Neural cell (in vitro differentiated cells): ENCODE measurements around the gene TRPM4. TPM values are rescaled to one million over a fixed set of nuclear protein-coding genes. Genes with fewer than 3 reads are reported as not detected.

ENCODE experiments used
- H2AFZ ChIP-seq: fragments of 200-600, 300-800 bp; sonication (generic), shearing (Covaris generic); 2 replicates; pipeline ENCODE4 v1.6.0; 2014; ENCODE audit warnings: low read depth, mild to moderate bottlenecking, antibody characterized with exemption, low read length, moderate library complexity
- H3F3A ChIP-seq: fragments of 200-600 bp; shearing (Covaris generic); 2 replicates; pipeline ENCODE4 v1.6.1; 2016; ENCODE audit warnings: mild to moderate bottlenecking, moderate library complexity, mixed read lengths, antibody characterized with exemption, low read length; ENCODE audit not compliant: insufficient read depth, poor library complexity, severe bottlenecking
- H3K27ac ChIP-seq: fragments of 200-600, 300-800 bp; sonication (generic), shearing (Covaris generic); 2 replicates; pipeline ENCODE4 v1.5.1; 2014; ENCODE audit warnings: mild to moderate bottlenecking, low read length, moderate library complexity
- H3K27me3 ChIP-seq: fragments of 300-800, 200-600 bp; sonication (generic), shearing (Covaris generic); 2 replicates; pipeline ENCODE4 v1.6.0; 2014; ENCODE audit warnings: mild to moderate bottlenecking, low read depth, low read length, moderate library complexity; ENCODE audit not compliant: insufficient read depth
- H3K36me3 ChIP-seq: fragments of 300-800, 200-600 bp; sonication (generic), shearing (Covaris generic); 2 replicates; pipeline ENCODE4 v1.5.1; 2014; ENCODE audit warnings: mild to moderate bottlenecking, antibody characterized with exemption, low read length, moderate library complexity; ENCODE audit not compliant: insufficient read depth
- H3K4me2 ChIP-seq: fragments of 300-800, 200-600 bp; sonication (generic), shearing (Covaris generic); 2 replicates; pipeline ENCODE4 v1.6.0; 2014; ENCODE audit warnings: mild to moderate bottlenecking, low read length
- H3K4me3 ChIP-seq: fragments of 300-800, 200-600 bp; sonication (generic), shearing (Covaris generic); 2 replicates; pipeline ENCODE4 v1.5.1; 2014; ENCODE audit warnings: mild to moderate bottlenecking, low read length, moderate library complexity
- H3K79me2 ChIP-seq: fragments of 200-600 bp; shearing (Covaris generic); replicated peaks from 2 replicates; pipeline ENCODE4 v1.6.0; 2014; ENCODE audit warnings: mild to moderate bottlenecking, low read length, moderate library complexity; ENCODE audit not compliant: insufficient read depth
- H3K9ac ChIP-seq: fragments of 300-800, 200-600 bp; sonication (generic), shearing (Covaris generic); 2 replicates; pipeline ENCODE4 v1.6.1; 2016; ENCODE audit warnings: mild to moderate bottlenecking, low read length, mixed read lengths
- H3K9me2 ChIP-seq: fragments of 200-600 bp; shearing (Covaris generic); 2 replicates; pipeline ENCODE4 v1.6.1; 2016; ENCODE audit warnings: mild to moderate bottlenecking, low read length, mixed read lengths; ENCODE audit not compliant: insufficient read depth
- H3K9me3 ChIP-seq: fragments of 200-600, 300-800 bp; sonication (generic), shearing (Covaris generic); 2 replicates; pipeline ENCODE4 v1.6.1; 2016; ENCODE audit warnings: mild to moderate bottlenecking, mixed run types, low read length, moderate library complexity, mixed read lengths
- H4K20me1 ChIP-seq: fragments of 200-600 bp; shearing (Covaris generic); 2 replicates; pipeline ENCODE4 v1.6.1; 2016; ENCODE audit warnings: mild to moderate bottlenecking, mixed run types; ENCODE audit not compliant: insufficient read depth
- CTCF ChIP-seq: fragments of 450-650 bp; IDR thresholded peaks from 2 replicates; pipeline ENCODE4 v1.5.1; 2014; ENCODE audit warnings: antibody characterized with exemption, mild to moderate bottlenecking, moderate library complexity; ENCODE audit not compliant: poor library complexity, severe bottlenecking
- EP300 ChIP-seq: fragments of 450-650 bp; conservative IDR thresholded peaks from 2 replicates; pipeline ENCODE4 v1.6.1; 2014; ENCODE audit warnings: antibody characterized with exemption, mild to moderate bottlenecking, moderate library complexity; ENCODE audit not compliant: poor library complexity, severe bottlenecking
- EZH2 ChIP-seq: fragments of 200-600, 300-800 bp; shearing (Covaris generic), sonication (generic); IDR thresholded peaks from 2 replicates; pipeline ENCODE4 v1.6.1; 2014; ENCODE audit warnings: antibody characterized with exemption, low read length, borderline replicate concordance, mild to moderate bottlenecking; ENCODE audit not compliant: insufficient read depth, poor library complexity, severe bottlenecking
- MXI1 ChIP-seq: fragments of 450-650 bp; conservative IDR thresholded peaks from 2 replicates; pipeline ENCODE4 v1.6.1; 2014; ENCODE audit warnings: antibody characterized with exemption, mild to moderate bottlenecking; ENCODE audit not compliant: poor library complexity, severe bottlenecking
- POLR2AphosphoS5 ChIP-seq: IDR thresholded peaks from 2 replicates; pipeline ENCODE4 v1.6.1; 2012
- RAD21 ChIP-seq: fragments of 450-650 bp; conservative IDR thresholded peaks from 2 replicates; pipeline ENCODE4 v1.6.1; 2014; ENCODE audit warnings: antibody characterized with exemption, mild to moderate bottlenecking, moderate library complexity
- REST ChIP-seq: IDR thresholded peaks from 2 replicates; pipeline ENCODE4 v1.6.1; 2012; ENCODE audit warnings: borderline replicate concordance
- SMC3 ChIP-seq: fragments of 450-650 bp; conservative IDR thresholded peaks from 2 replicates; pipeline ENCODE4 v1.6.1; 2014; ENCODE audit warnings: antibody characterized with exemption, mild to moderate bottlenecking, moderate library complexity; ENCODE audit not compliant: poor library complexity
- TAF1 ChIP-seq: IDR thresholded peaks from 2 replicates; pipeline ENCODE4 v1.6.1; 2012; ENCODE audit warnings: low read depth
- polyA plus RNA-seq: library from polyadenylated mRNA; depleted of rRNA; stranded (reverse); fragments of >200 nt; gene quantifications from 2 replicates; pipeline ENCODE4 v1.2.3, GENCODE V29; 2014

TRPM4 gene
- polyA plus RNA-seq, 1 donor from 2014 or later, result 42.5 TPM

GRCh38 chr19:49168421-49168820, 10.8 kb downstream of the TRPM4 start:
- Histone ChIP-seq H2AFZ (no peak overlapping the region), H3K27me3 (no peaks in the 10 kb centered on the region)
- TF ChIP-seq EZH2 (no peak), EP300 (no peak), CTCF (no peak), SMC3 (no peak), POLR2AphosphoS5 (no peak), RAD21 (no peak), TAF1 (no peak), REST (no peak), MXI1 (no peak)

GRCh38 chr19:49173198-49173597, 15.6 kb downstream of the TRPM4 start:
- Histone ChIP-seq H3K9me2 (no peaks in the 10 kb centered on the region), H3K79me2 (no peaks in the 10 kb centered on the region), H3K4me2 (no peak overlapping the region), H4K20me1 (no peaks in the 10 kb centered on the region), H2AFZ (no peak overlapping the region), H3K27ac (no peak overlapping the region), H3K4me3 (no peak overlapping the region), H3K27me3 (no peaks in the 10 kb centered on the region), H3K36me3 (no peaks in the 10 kb centered on the region), H3K9ac (no peak overlapping the region), H3K9me3 (no peaks in the 10 kb centered on the region), H3F3A (no peaks in the 10 kb centered on the region)
- TF ChIP-seq CTCF (no peak), TAF1 (no peak), SMC3 (no peak), EZH2 (no peak), MXI1 (no peak), POLR2AphosphoS5 (no peak), EP300 (no peak), REST (no peak), RAD21 (no peak)

More at GRCh38 chr19:49168421-49168820, 10.8 kb downstream of the TRPM4 start:
- Histone ChIP-seq H3K9me3 (no peaks in the 10 kb centered on the region), H3K4me2 (no peak overlapping the region), H4K20me1 (no peaks in the 10 kb centered on the region), H3K9ac (no peak overlapping the region), H3K9me2 (no peaks in the 10 kb centered on the region), H3K79me2 (no peaks in the 10 kb centered on the region), H3K27ac (no peak overlapping the region), H3K4me3 (no peak overlapping the region), H3F3A (no peaks in the 10 kb centered on the region), H3K36me3 (no peaks in the 10 kb centered on the region)
